ENCODE results near the gene MYL12A. TPM values are rescaled to one million over a fixed set of nuclear protein-coding genes. Genes with fewer than 3 reads are reported as not detected.
A peak's percentile ranks its signal among the peaks of the same experiment; 100 is the strongest.

Gene MYL12A
- total and polyA plus RNA-seq, 2 of the 13 experiments (the other 11 are each of a cell fraction or from before 2014, with no cell fraction given) = 261 to 277 TPM

DNA sequence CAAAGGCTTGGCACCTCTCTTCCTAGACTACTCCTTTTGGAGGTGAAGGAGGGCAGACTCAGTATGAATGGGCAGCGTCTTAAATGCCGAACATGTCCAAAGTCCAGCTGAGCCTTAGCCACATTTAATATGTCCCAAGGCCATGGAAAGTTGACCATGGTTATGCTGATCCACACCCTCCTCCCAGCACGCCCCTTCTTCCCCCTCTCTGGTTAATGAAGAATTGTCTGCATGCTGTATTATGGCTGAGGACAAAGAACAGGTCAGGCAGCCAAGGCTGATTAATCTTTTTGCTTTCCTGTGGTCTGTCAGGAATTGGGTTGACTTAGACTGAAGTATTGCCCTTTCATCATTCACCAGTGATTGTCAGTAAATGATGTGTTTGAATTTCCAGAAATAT, 22.0 kb upstream of the MYL12A start:
- 29% methylated on average over 3 of the region's 3 CpGs for WGBS (ENCODE audit: low lambda C conversion rate)
- H3K4me1 ChIP-seq (ENCODE audit: insufficient read depth, low read length) = peaks cover 36% of the 10 kb centered on the region
- no peaks in the 10 kb centered on the region for H3K27me3 ChIP-seq (ENCODE audit: control insufficient read depth in 1 of 2, insufficient read depth in 2 of 2, low read length in 2 of 2)
- peak; percentile 23; the same call in 2 of the 3 replicates for ATAC-seq
- H3K36me3 ChIP-seq (replicated peaks in 1 of 2; ENCODE audit: control insufficient read depth in 1 of 2, insufficient read depth in 2 of 2, low read length in 2 of 2) = no peaks in the 10 kb centered on the region
- H3K9ac ChIP-seq (ENCODE audit: insufficient read depth, low read depth, low read length) = no peak overlapping the region
- no peaks in the 10 kb centered on the region for H4K20me1 ChIP-seq (ENCODE audit: insufficient read depth, low read length)
- TF ChIP-seq NCOA2 (CRISPR knock-in tag; IDR thresholded peaks at IDR 0.05) (peak; percentile 56), NR2F6 (IDR thresholded peaks at IDR 0.05) (peak; percentile 18; the same call in 1 of the 2 replicates), NR2F6 (CRISPR knock-in tag; IDR thresholded peaks at IDR 0.05) (no peak), SALL1 (CRISPR knock-in tag; IDR thresholded peaks at IDR 0.05) (0 out of 2 replicates have a peak, but pooled peaks have one; percentile 31), EP300 (IDR thresholded peaks at IDR 0.05; ENCODE audit: low read depth in 2 of 2, low read length in 2 of 2) (no peak), EP300 (CRISPR knock-in tag; IDR thresholded peaks at IDR 0.05; ENCODE audit: borderline replicate concordance) (0 out of 2 replicates have a peak, but pooled peaks have one; percentile 25), RARA (CRISPR knock-in tag; IDR thresholded peaks at IDR 0.05) (0 out of 2 replicates have a peak, but pooled peaks have one; percentile 6), SOX13 (IDR thresholded peaks at IDR 0.05) (no peak), SOX13 (CRISPR knock-in tag; conservative IDR thresholded peaks at IDR 0.05 in 1 of 2, IDR thresholded peaks at IDR 0.05 in 1 of 2) (peak in 1 of 2 experiments; percentile 70; a peak in 2 of 4 replicates), SOX6 (IDR thresholded peaks at IDR 0.05) (no peak), SOX6 (CRISPR knock-in tag; IDR thresholded peaks at IDR 0.05) (0 out of 2 replicates have a peak, but pooled peaks have one; percentile 11), CREM (IDR thresholded peaks at IDR 0.05) (peak; percentile 32; the same call in 1 of the 2 replicates), CREM (CRISPR knock-in tag; IDR thresholded peaks at IDR 0.05) (no peak), HNF4A (CRISPR knock-in tag; IDR thresholded peaks at IDR 0.05) (0 out of 2 replicates have a peak, but pooled peaks have one; percentile 22), ZNF775 (CRISPR knock-in tag; IDR thresholded peaks at IDR 0.05; ENCODE audit: borderline replicate concordance) (no peak), SOX5 (CRISPR knock-in tag; IDR thresholded peaks at IDR 0.05; ENCODE audit: borderline replicate concordance) (peak; percentile 47; the same call in 1 of the 2 replicates)
- TF ChIP-seq, protein P1, sequence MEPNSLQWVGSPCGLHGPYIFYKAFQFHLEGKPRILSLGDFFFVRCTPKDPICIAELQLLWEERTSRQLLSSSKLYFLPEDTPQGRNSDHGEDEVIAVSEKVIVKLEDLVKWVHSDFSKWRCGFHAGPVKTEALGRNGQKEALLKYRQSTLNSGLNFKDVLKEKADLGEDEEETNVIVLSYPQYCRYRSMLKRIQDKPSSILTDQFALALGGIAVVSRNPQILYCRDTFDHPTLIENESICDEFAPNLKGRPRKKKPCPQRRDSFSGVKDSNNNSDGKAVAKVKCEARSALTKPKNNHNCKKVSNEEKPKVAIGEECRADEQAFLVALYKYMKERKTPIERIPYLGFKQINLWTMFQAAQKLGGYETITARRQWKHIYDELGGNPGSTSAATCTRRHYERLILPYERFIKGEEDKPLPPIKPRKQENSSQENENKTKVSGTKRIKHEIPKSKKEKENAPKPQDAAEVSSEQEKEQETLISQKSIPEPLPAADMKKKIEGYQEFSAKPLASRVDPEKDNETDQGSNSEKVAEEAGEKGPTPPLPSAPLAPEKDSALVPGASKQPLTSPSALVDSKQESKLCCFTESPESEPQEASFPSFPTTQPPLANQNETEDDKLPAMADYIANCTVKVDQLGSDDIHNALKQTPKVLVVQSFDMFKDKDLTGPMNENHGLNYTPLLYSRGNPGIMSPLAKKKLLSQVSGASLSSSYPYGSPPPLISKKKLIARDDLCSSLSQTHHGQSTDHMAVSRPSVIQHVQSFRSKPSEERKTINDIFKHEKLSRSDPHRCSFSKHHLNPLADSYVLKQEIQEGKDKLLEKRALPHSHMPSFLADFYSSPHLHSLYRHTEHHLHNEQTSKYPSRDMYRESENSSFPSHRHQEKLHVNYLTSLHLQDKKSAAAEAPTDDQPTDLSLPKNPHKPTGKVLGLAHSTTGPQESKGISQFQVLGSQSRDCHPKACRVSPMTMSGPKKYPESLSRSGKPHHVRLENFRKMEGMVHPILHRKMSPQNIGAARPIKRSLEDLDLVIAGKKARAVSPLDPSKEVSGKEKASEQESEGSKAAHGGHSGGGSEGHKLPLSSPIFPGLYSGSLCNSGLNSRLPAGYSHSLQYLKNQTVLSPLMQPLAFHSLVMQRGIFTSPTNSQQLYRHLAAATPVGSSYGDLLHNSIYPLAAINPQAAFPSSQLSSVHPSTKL (CRISPR knock-in tag; IDR thresholded peaks at IDR 0.05) = 0 out of 2 replicates have a peak, but pooled peaks have one; percentile 45
- TF ChIP-seq, protein P2, sequence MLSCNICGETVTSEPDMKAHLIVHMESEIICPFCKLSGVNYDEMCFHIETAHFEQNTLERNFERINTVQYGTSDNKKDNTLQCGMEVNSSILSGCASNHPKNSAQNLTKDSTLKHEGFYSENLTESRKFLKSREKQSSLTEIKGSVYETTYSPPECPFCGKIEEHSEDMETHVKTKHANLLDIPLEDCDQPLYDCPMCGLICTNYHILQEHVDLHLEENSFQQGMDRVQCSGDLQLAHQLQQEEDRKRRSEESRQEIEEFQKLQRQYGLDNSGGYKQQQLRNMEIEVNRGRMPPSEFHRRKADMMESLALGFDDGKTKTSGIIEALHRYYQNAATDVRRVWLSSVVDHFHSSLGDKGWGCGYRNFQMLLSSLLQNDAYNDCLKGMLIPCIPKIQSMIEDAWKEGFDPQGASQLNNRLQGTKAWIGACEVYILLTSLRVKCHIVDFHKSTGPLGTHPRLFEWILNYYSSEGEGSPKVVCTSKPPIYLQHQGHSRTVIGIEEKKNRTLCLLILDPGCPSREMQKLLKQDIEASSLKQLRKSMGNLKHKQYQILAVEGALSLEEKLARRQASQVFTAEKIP (CRISPR knock-in tag; IDR thresholded peaks at IDR 0.05; ENCODE audit: borderline replicate concordance) = no peak
- TF ChIP-seq, protein P3, sequence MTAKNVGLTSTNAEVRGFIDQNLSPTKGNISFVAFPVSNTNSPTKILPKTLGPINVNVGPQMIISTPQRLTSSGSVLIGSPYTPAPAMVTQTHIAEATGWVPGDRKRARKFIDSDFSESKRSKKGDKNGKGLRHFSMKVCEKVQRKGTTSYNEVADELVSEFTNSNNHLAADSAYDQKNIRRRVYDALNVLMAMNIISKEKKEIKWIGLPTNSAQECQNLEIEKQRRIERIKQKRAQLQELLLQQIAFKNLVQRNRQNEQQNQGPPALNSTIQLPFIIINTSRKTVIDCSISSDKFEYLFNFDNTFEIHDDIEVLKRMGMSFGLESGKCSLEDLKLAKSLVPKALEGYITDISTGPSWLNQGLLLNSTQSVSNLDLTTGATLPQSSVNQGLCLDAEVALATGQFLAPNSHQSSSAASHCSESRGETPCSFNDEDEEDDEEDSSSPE (CRISPR knock-in tag; IDR thresholded peaks at IDR 0.05) = no peak
- intact Hi-C loops (cut with micrococcal nuclease; ENCODE audit: unreplicated experiment) = no loop called here
- no peak for DNase-seq (ENCODE audit: low spot score)
- H2AFZ ChIP-seq (ENCODE audit: low read length) = no peak overlapping the region
- POLR2A ChIA-PET = interaction anchor here (1.0 to 1.2 kb wide), 2 partner anchors 8 to 108 kb away, joined by 3 to 5 read pairs; no protein-coding TSS in a partner anchor
- H3K9me3 ChIP-seq (ENCODE audit: low read length) = no peaks in the 10 kb centered on the region
- H3K27ac ChIP-seq (ENCODE audit: extremely low read length, insufficient read depth, low read length) = peak overlapping the region; percentile 12
- no peak overlapping the region for H3K4me2 ChIP-seq (ENCODE audit: low read depth, low read length)
- no peak overlapping the region for H3K4me3 ChIP-seq (replicated peaks in 1 of 3; ENCODE audit: insufficient read depth in 1 of 3, low read depth in 2 of 3, low read length in 3 of 3)
- CTCF ChIA-PET (ENCODE audit: low intra/inter-chr PET ratio, low total read pairs) = no interaction called here
- FAIRE-seq = no peak
- no peaks in the 10 kb centered on the region for H3K79me2 ChIP-seq (ENCODE audit: insufficient read depth, low read length)
- in situ Hi-C loops (cut with HindIII; ENCODE audit: extremely low pct_ligation_motif_present, low pct_unique_long_range_greater_than_20kb) = no loop called here
- no TSS peak for BruUV-seq (replicated peaks)
